ENCODE results near the gene BCL7A. TPM values are rescaled to one million over a fixed set of nuclear protein-coding genes. Genes with fewer than 3 reads are reported as not detected.

Gene BCL7A
- polyA plus RNA-seq, 1 donor from 2014 or later, result 51.3 TPM

GRCh38 chr12:122081697-122082221 lies 60.1 kb downstream of the BCL7A start:
- no peak overlapping the region for H3K9ac ChIP-seq (ENCODE audit: low read length)
- no peak overlapping the region for H3K27ac ChIP-seq (ENCODE audit: low read length)
- no peak for TF ChIP-seq MXI1 (conservative IDR thresholded peaks at IDR 0.05; ENCODE audit: poor library complexity, severe bottlenecking)
- TF ChIP-seq EZH2 (IDR thresholded peaks at IDR 0.05; ENCODE audit: borderline replicate concordance, insufficient read depth, low read length, poor library complexity, severe bottlenecking), result no peak
- no peak for TF ChIP-seq POLR2AphosphoS5 (IDR thresholded peaks at IDR 0.05)
- TF ChIP-seq REST (IDR thresholded peaks at IDR 0.05; ENCODE audit: borderline replicate concordance), result no peak
- no peak for TF ChIP-seq EP300 (conservative IDR thresholded peaks at IDR 0.05; ENCODE audit: poor library complexity, severe bottlenecking)
- no peak for TF ChIP-seq CTCF (IDR thresholded peaks at IDR 0.05; ENCODE audit: poor library complexity, severe bottlenecking)
- TF ChIP-seq RAD21 (conservative IDR thresholded peaks at IDR 0.05), result no peak
- no peak for TF ChIP-seq SMC3 (conservative IDR thresholded peaks at IDR 0.05; ENCODE audit: poor library complexity)
- TF ChIP-seq TAF1 (IDR thresholded peaks at IDR 0.05; ENCODE audit: low read depth), result no peak
- H3K4me3 ChIP-seq (ENCODE audit: low read length), result peak overlapping the region; percentile 94
- H3F3A ChIP-seq (ENCODE audit: insufficient read depth, low read length, poor library complexity, severe bottlenecking), result no peaks in the 10 kb centered on the region
- no peak overlapping the region for H2AFZ ChIP-seq (ENCODE audit: low read depth, low read length)
- no peaks in the 10 kb centered on the region for H3K9me3 ChIP-seq (ENCODE audit: low read length)
- H3K4me2 ChIP-seq (ENCODE audit: low read length), result no peak overlapping the region
- no peaks in the 10 kb centered on the region for H3K36me3 ChIP-seq (ENCODE audit: insufficient read depth, low read length)
- H3K27me3 ChIP-seq (ENCODE audit: insufficient read depth, low read depth, low read length), result no peaks in the 10 kb centered on the region
- no peaks in the 10 kb centered on the region for H3K9me2 ChIP-seq (ENCODE audit: insufficient read depth, low read length)
- H3K79me2 ChIP-seq (replicated peaks; ENCODE audit: insufficient read depth, low read length), result peaks cover 39% of the 10 kb centered on the region
- H4K20me1 ChIP-seq (ENCODE audit: insufficient read depth), result no peaks in the 10 kb centered on the region

- no peak overlapping the region for H2AFZ ChIP-seq (ENCODE audit: low read depth, low read length)
- H3K27ac ChIP-seq (ENCODE audit: low read length), result no peak overlapping the region
- H3K4me2 ChIP-seq (ENCODE audit: low read length), result no peak overlapping the region
- H3K9me3 ChIP-seq (ENCODE audit: low read length), result no peaks in the 10 kb centered on the region
- H3K27me3 ChIP-seq (ENCODE audit: insufficient read depth, low read depth, low read length), result no peaks in the 10 kb centered on the region
- no peak overlapping the region for H3K4me3 ChIP-seq (ENCODE audit: low read length)
- H3K79me2 ChIP-seq (replicated peaks; ENCODE audit: insufficient read depth, low read length), result peaks cover 39% of the 10 kb centered on the region
- no peak overlapping the region for H3K9ac ChIP-seq (ENCODE audit: low read length)
- H3F3A ChIP-seq (ENCODE audit: insufficient read depth, low read length, poor library complexity, severe bottlenecking), result no peaks in the 10 kb centered on the region
- H4K20me1 ChIP-seq (ENCODE audit: insufficient read depth), result no peaks in the 10 kb centered on the region
- TF ChIP-seq REST (IDR thresholded peaks at IDR 0.05; ENCODE audit: borderline replicate concordance) (no peak), EP300 (conservative IDR thresholded peaks at IDR 0.05; ENCODE audit: poor library complexity, severe bottlenecking) (no peak), SMC3 (conservative IDR thresholded peaks at IDR 0.05; ENCODE audit: poor library complexity) (no peak), MXI1 (conservative IDR thresholded peaks at IDR 0.05; ENCODE audit: poor library complexity, severe bottlenecking) (no peak), CTCF (IDR thresholded peaks at IDR 0.05; ENCODE audit: poor library complexity, severe bottlenecking) (no peak), TAF1 (IDR thresholded peaks at IDR 0.05; ENCODE audit: low read depth) (no peak)
- no peaks in the 10 kb centered on the region for H3K36me3 ChIP-seq (ENCODE audit: insufficient read depth, low read length)
- H3K9me2 ChIP-seq (ENCODE audit: insufficient read depth, low read length), result no peaks in the 10 kb centered on the region
Observed at GRCh38 chr12:122082621-122083356, 61.1 kb downstream of the BCL7A start.
